Amniotic stem cell (primary cell): ENCODE data around the gene MYT1.

Experiments
- DNase-seq: peaks from one replicate; lab custom pipeline; 2025; lab: John Stamatoyannopoulos, UW

The MYT1 gene

GRCh38 chr20:64155258-64156135, 8.8 kb upstream of the MYT1 start:
- no peak for DNase-seq

GRCh38 chr20:64156136-64156885, 7.9 kb upstream of the MYT1 start:
- no peak for DNase-seq

- no peak for DNase-seq
Observed at GRCh38 chr20:64156886-64157875, 7.1 kb upstream of the MYT1 start.

GRCh38 chr20:64157878-64158277, 6.4 kb upstream of the MYT1 start:
- DNase-seq = no peak

GRCh38 chr20:64158346-64159285, 5.6 kb upstream of the MYT1 start:
- no peak for DNase-seq

- DNase-seq = no peak
Observed at GRCh38 chr20:64159286-64159680, 5.0 kb upstream of the MYT1 start.

- no peak for DNase-seq
Observed at GRCh38 chr20:64159711-64160110, 4.5 kb upstream of the MYT1 start.

- no peak for DNase-seq
Observed at GRCh38 chr20:64160118-64160517, 4.1 kb upstream of the MYT1 start.

- no peak for DNase-seq
Observed at GRCh38 chr20:64160526-64161355, 3.5 kb upstream of the MYT1 start.

- DNase-seq = no peak
Observed at GRCh38 chr20:64161356-64162238, 2.7 kb upstream of the MYT1 start.

GRCh38 chr20:64162239-64162910, 1.9 kb upstream of the MYT1 start:
- DNase-seq = no peak

- no peak for DNase-seq
Observed at GRCh38 chr20:64163776-64164122, 503 bp upstream of the MYT1 start.

GRCh38 chr20:64165866-64166600, 1.8 kb downstream of the MYT1 start:
- no peak for DNase-seq

GRCh38 chr20:64166721-64167615, 2.7 kb downstream of the MYT1 start:
- DNase-seq = no peak

GRCh38 chr20:64167676-64168075, 3.4 kb downstream of the MYT1 start:
- no peak for DNase-seq

- no peak for DNase-seq
Observed at GRCh38 chr20:64168381-64169090, 4.3 kb downstream of the MYT1 start.
